ENCODE results near the gene CTNNBL1.
"Not testable (repeated sequence)": the region's sequence is repeated elsewhere in the genome, so short reads cannot be mapped to it uniquely, and the experiment has no call there.

CTNNBL1 gene

DNA sequence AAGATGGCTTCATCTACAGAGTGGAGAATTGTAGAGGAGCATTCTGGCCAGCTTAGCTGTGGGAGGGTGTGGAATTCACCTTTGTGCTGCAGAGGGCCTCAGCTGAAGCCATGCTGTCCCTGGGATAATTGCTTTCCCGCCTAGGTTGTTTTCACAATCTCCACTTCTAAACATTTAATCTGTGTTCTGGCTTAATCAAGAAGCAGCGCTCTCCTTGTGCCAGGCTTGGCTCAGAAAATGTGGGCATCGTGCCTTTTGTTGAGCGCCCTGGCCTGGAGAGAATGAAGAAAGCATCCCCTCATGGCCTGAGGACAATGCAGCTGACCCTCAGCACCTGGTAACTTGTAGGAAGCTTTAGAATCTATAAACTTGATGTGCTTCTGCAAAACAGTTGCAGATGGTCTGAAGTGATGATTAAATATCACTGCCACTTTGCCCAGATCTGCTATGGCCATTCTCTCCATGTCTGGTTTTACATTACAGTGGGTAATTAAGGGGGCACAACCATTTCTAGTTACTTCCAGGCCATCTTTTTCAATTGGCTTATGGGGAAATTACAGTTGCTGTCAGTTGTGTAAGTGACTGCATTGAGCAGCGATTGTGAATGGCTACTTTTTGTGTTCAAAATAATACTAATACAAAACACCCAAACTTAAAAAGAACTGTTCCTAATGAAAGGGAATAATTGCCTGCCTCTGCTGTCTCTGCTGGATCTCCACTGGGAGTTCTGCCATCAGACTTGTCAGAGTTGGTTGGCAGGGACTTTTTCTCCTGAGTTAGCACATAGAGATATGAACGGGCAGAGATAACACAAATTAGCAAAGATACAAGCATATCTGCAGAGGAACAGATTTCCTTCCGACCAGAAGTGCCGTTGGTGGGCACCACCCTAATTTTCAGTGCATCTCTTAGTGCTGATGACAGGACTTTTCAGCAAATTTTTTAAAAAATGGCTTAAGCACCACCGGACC, 18.4 kb downstream of the CTNNBL1 start:
- DNase-seq, result no peak

DNA sequence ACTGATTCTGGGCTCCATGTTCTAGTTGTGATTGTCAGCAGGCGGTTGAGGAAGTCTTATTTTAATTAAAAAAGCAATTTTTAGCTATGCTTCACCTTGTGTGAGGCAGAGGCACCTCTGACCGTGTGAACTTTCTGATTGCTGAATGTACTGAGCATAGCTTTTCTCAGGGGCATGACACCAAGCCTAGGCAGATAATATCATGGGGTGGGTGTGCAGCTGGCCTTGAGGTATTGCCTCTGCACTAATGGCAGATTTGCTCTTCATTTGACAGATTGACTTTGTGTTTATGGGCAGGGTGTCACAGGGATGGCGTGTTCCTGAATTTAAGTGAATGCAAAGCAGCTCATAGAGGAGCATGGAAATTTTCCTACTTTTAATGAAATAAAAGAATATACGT, 19.6 kb downstream of the CTNNBL1 start:
- DNase-seq, result no peak

DNA sequence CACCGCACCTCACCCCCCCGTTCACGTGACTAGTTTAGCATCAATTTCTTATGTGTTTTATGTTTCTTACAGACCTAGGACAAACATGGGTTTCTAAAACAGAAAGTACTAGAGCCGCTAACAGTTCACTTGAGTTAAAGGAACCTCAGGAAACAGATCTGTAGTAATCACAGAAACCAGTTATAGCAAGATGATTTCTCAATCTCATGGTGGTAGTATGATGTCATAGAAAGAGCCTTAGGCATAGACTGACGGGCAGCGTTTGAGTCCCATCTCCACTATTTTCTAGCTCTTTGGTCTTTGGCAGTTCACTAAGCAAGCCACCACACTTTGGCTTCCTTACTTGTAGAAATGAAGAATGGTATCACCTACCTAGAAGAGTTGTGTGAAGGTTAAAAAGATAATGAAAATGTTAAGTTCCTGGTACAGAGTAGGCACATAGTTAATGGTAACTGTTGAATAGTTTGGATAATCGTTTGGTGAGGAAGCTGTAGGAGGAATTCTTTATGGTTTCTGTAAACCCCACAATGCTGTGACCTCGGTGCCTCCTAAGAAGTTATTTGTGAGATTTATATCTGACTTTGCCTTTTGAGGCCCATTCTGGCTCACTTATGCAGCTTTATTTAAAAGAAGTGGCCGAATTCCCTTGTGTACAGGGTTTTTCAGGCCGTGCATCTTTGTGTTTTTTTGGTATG, 21.3 kb downstream of the CTNNBL1 start:
- DNase-seq, result no peak

DNA sequence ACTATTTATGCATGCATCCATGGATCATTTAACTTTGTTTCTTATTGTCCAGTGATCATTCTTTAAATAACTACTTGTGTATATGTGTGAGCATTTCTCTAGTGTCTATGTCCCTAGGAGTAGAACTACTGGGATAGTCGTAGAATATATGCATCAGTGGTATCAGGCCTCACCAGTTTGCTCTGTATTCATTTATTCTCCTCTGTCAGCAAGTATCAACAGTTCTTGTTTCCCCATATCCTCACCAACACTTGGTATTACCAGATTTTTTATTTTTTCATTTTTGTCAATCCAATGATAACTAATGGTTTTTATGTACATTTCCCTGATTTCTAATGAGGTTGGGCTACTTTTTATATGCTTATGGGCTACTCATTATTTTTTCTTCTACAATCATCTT, 27.9 kb downstream of the CTNNBL1 start:
- no peak for DNase-seq

DNA sequence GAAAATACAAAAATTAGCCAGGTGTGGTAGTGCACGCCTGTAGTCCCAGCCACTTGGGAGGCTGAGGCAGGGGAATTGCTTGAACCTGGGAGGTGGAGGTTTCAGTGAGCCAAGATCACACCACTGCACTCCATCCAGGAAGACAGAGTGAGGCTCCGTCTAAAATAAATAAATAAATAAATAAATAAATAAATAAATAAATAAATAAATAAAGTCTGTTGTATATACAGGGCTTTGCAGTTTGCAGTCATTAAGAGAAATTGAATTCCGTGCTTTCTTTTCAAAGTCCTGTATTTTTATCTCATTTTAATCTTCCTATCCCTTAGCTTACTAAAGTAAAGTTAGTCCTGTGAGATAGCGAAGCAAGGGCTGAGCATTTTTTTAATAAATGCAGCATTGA, 28.5 kb downstream of the CTNNBL1 start:
- DNase-seq, result not testable (repeated sequence)

DNA sequence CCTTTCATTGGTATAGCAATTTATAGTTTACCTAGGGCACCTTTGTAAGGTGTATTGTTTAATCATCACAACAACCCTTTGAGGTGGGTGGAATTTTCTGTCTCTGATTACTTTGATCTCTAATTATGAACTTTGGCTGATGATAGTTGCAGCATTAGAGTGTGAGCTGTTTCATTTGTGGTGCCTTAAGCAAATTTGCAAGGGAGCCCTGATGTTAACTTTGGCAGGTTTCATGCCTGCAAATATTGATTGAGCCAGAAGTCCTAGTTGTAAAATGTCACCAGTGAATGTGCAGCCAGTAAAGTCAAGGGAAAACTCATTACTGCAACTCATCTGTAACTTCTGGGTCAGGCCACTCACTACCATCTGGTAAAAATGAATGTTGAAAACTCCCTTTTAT, 29.8 kb downstream of the CTNNBL1 start:
- DNase-seq, result no peak

DNA sequence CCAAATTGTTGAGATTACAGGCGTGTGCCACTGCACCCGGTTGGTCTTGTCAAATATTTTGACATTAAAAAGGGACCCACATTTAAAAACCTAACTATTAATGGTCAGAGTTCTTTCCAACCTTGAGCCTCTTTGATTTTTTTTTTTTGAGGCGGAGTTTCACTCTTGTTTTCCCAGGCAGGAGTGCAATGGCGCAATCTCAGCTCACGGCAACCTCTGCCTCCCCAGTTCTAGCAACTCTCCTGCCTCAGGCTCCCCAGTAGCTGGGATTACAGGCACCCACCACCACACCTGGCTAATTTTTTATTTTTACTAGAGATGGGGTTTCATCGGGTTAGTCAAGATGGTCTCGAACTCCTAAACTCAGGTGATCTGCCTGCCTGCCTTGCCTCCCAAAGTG, 31.3 kb downstream of the CTNNBL1 start:
- DNase-seq, result no peak

DNA sequence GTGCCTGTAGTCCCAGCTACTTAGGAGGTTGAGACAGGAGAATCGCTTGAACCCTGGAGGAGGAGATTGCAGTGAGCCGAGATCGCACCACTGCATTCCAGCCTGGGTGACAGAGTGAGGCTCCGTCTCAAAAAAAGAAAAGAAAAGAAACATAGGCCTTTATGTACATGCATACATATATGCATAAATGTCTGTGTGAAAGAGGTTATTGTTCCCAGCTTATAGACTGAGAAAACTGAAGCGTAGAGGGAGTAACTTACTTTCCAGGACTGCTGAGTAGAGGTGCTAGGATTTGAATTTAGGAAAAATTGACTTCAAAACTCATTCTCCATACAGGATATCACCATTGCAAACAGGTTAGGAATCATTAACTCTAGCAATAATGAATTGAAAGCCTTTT, 32.0 kb downstream of the CTNNBL1 start:
- DNase-seq, result no peak

DNA sequence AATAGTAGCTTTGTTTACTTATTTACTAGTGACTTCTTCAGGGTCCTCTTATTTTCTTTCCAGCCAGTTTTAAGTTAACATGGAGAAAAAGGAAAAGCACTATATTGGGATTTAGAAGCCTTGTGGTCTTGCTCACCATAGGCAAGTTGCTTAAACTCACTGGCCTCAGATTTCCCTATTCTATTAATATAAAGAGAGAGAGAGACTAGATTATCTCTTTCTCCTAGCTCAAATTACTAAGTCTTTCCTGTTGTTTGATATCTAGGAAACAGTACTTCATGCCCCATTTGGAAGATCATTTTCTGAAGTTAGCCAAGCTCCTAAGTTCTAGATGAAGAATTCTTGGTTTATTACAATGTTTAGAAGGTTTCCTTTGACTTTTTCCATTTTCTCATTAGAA, 32.5 kb downstream of the CTNNBL1 start:
- DNase-seq, result no peak

DNA sequence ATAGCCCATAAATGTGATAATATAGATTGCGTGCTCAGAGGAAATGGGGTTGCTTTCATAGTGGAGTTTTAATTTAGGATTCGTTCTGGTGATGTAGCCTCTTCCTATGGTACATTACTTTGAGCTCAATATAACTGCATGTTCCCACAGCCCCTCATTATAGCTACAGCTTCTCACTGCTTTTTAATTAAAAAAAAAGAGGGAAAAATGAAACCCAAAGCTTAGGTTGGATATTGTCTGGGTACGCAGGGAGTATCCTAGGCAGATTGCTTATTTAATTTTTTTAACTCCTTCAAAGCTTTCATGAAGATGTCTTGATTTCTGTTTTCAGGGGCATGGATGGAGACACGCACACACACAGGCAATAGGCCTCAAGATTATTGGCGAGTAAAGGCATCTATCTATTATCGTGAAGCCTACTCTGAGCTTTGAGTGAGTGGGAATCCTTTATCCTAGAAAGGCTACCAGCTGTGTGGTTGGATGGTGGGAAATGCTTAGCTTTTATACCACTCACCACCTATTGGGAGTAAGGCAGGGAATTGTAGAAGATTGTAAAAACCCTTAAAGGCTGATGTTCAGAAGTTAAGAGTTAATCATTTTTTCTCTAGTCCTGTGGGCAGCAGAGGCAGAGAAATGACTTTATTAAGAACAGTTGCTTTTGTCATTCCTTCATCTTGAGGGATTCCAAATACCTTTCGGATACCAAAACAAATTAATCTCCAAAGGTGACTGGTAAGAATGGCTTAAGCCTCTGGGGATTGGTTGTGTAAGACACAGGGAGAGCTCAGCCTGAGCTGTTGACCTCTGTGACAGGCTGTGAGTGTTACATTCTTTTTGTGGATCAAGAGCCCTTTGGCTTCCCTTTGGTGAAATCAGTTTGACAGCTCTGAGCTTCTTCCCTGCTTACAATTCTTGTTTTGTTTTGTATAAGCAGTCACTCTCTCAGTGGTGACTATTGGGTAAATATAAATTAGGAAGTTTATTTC, 33.4 kb downstream of the CTNNBL1 start:
- DNase-seq, result no peak

DNA sequence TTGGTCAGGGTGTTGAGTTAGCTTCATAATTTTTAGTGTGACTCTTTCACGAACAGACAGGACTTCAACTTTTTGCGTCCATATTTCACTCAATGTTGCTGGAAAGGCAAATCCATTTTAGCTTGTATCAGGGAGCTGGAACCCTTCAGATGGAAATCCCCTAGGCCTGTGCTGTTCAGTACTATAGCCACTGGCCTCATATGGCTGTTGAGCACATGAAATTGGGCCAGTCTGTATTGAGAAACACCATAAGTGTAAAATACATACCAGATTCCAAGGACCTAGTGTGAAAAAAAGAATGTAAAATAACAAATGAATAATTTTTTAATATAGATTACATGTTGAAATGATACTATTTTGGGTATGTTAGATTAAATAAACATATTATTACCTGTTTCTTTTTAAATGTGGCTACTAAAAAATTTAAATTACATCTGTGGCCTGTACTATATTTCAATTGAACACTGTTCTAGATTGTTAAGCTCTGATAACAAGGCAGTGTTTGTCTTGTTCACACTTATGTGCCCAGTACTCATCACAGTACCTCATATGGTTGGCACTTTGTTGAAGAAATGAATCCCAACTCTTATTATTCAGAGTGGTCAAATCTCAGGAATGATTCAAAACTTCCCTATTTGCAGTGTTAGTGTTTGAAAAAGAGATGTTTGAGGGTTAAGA, 34.3 kb downstream of the CTNNBL1 start:
- DNase-seq, result no peak

DNA sequence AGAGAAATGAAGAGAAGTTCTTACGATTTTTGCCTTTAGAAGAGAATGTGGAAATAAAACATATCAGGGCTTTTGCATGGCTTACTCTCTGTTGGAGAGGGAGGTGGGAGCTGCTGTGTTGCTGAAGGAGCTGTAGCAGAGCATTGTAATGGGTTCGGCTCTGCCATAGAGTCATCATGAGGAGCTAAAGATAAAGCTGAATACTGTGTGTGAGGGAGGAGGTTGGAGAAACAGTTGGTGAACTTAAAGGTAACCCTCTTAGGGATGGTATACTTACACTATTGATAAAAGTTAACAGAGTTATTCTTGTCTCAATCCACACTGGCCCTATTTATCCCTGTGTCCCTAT, 34.8 kb downstream of the CTNNBL1 start:
- DNase-seq, result no peak

DNA sequence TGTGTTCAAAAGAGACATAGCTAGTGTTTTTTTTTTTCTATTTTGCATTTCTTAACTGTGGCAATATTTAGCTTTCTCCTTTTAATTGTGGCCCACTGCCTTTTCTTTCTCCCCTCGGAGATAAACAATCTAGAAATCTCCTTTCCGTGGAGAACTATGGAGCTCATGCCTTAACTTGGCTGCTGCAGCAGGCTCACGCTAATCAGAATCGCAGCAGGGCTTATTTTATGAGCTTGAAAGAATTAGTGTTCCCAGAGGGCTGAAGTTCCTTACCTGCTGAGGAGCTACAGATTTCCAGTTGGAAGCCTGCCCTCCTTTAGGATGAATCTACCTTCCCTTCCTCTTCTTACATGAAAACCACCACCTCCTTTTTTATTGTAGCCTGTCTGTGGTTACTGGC, 35.6 kb downstream of the CTNNBL1 start:
- no peak for DNase-seq

DNA sequence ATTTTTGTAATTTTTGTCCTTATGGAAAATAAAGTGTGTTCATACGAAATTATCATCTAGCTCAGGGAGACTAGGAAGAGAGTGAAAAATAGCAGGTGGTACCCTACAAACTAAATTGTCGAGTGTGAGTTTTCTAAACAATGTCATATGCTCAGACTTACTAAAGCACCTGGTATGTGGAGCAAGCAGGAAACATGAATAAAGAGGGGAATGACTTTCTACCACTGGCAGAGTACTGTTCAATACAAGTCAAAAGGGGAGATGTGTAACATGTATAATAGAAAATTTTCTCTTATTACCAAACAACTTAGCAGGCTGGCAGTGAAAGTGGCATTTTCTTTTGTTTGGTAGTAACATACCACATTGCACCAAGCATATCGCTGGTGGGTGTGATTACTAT, 36.1 kb downstream of the CTNNBL1 start:
- no peak for DNase-seq

DNA sequence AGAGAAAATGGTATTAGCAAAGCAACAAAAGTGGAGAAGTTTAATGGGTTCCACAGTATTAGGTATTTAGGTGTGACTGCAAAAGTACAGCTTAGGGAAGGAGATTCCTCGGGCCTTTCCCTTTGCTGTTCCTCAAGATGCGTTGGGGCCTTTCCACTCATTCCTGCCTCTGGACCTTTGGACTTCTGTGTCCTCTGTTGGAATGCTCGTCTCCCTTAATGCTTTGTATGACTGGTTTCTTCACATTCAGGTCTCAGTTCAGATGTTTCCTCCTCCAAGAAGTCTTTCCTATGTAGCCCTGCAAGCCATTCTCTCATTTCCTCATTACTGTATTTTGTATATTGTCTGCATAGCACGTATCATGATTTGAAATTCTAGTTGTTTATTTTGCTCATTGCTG, 39.6 kb downstream of the CTNNBL1 start:
- no peak for DNase-seq

DNA sequence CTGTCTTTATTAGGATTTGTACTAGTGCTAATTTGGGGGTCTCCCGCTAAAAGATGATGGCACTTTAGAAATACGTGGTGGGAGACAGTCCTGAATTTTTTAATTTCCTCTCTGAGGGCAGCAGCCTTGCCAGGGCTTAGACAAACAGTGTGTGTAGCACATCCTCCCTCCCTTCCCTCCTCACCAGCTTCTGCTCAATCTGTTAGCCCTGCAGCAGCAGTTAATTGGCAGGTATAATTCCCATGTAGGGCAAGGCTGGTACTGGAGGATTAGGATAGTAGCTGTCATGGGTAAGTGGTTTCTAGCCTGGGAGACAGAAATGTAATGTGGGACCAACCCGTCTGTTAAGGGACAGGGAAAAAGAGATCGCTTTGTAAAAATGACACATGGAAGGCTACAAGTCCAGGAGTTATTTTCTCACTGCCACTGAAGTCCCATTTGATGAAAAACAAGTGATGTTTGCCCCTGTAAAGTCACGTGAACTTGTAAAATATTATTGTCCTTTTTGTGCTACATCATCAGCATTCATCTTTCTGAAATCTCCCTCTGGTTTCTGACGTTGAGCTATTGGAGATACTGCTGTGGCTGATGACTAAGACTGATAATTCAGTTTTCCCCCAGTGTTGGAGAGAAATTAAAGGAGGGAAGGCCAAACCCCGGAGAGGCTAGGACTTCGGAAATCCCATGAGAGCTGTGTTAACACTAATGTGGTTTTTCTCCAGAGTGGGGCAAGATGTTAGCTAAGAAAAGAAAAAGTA, 40.6 kb downstream of the CTNNBL1 start:
- DNase-seq, result no peak

DNA sequence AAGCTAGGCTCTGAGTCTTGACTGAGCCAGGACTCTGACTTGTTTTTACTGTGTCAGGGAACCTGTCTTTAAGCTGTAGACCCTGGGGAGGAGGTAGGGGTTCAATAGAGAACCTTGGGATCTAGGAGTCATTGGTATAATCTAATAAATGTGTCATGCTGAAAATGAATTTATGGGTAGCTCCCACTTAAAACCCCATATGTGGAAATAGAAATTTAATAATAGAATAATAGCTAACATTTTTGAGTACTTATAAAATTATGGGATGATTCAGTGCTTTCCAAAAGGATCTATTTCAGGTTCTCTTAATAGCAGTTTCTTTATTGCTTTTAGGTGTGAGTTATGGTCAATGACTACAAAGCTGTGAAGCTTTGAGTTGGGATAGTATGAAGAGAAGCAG, 41.7 kb downstream of the CTNNBL1 start:
- no peak for DNase-seq

DNA sequence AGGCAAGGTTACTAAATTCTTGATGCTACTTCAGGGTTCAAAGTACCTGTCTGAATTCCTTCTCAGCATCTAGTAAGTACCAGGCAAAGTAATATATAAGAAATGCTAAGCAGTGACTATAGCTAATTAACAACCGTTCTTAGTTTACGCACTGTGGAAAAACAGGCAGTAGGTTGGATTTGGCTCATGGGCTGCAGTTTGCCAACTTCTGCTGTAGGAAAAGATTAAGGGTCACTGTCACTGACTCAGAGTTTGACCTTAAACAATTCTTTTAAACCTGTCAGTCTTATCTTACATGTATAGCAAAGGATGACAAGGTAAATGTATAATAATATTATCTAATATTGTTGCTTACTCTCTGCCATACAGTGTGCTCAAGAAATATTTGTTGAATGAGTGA, 42.3 kb downstream of the CTNNBL1 start:
- no peak for DNase-seq

DNA sequence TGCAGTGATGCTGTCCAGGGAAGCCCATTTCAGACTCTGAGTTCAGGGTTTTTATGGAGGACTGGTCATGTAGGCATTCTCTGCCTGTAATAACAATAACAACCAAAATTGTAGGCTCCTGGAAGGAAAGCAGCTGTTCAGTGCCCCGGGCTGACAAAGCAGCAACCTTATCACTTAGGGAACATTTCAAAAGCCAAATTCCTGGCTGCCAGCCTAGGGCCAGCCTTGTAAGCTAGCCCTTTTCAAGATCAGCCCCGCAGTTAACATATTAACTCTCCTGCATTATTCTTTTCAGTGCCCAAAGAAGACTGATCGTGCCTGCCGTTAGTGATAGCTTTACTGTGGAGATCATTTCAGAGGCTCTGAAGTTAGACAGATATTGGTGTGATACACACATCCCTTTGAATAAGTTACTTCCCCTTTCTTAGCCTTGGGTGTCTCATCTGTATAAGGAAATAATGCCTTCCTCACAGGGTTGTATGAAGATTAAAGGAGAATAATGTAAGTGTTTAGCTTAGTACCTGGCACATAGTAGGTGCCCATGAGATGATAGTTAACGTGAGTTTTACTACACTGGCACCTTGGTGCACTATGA, 44.1 kb downstream of the CTNNBL1 start:
- DNase-seq, result no peak

DNA sequence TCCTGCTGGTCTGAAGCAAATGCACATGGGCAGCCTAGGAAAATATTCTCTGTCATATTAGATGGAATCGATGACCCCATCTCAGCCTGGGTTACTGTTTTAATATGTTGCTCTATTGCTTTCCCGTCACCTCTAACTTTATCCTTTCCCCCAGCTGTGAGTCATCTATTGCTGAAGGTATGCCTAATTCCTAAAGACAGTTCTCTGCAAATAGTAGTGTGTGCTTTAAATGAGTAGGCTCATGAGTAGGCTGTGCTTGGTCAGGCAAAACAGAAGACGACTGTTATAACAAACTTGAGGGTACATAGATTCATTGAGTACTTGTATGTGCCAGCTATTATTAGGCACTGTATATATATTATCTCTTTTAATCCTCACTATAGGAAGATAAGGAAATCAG, 47.2 kb downstream of the CTNNBL1 start:
- DNase-seq, result no peak

DNA sequence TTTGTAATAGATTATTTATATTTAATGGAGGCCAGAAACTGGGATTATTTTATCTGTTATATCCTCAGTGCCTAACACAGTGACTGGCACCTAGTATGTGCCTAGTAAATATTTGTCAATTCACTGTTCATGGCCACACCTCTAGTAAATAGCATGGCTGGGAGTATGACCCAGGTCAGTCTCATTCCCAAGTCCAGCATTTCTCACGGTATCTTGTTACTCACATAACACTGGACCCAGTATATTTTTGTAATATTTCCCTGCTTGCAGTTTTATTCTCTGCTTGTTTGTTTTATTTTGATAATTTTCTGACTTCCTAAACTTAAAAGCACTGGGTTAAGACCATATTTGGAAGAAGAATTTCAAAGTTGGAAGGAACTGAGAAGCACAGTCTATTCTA, 47.7 kb downstream of the CTNNBL1 start:
- DNase-seq, result no peak

All from activated effector memory CD4-positive, alpha-beta T cell treated with Interleukin-2 at 50 U/mL for 16 hours (primary cell).